Bladder microvascular endothelial cell (primary cell): ENCODE results near the gene CRISPLD2. TPM values are rescaled to one million over a fixed set of nuclear protein-coding genes. Genes with fewer than 3 reads are reported as not detected.

Experiments used
- total RNA-seq: library from RNA; depleted of rRNA; stranded (reverse); fragments of >200 nt; gene quantifications from 2 replicates; pipeline ENCODE4 v1.2.3, GENCODE V29; 2014

The CRISPLD2 gene
- 0.19 and 0.65 TPM in 2 replicates for total RNA-seq

GRCh38 chr16:84819644-84820304 is at the start of gene CRISPLD2:
Gene CRISPLD2, plus strand, starts transcription at chr16:84819985. Its CDS starts 18,511 bp downstream, at chr16:84838496.

Other genes starting within 250 kb of the CRISPLD2 start
- 75.0 and 153 TPM in 2 replicates for gene COTL1, start 201.9 kb upstream of the CRISPLD2 start, total RNA-seq
- gene KLHL36, start 171.5 kb upstream of the CRISPLD2 start, total RNA-seq = 33.7 and 83.8 TPM in 2 replicates
- gene USP10, start 120.0 kb upstream of the CRISPLD2 start, total RNA-seq = 25.4 and 70.2 TPM in 2 replicates
- 29.1 and 47.5 TPM in 2 replicates for gene ZDHHC7, start 191.6 kb downstream of the CRISPLD2 start, total RNA-seq
- 3.2 and 10.4 TPM in 2 replicates for gene KIAA0513, start 207.8 kb downstream of the CRISPLD2 start, total RNA-seq